Transverse colon (tissue), 4 donors: ENCODE results near the gene NOX3. TPM values are rescaled to one million over a fixed set of nuclear protein-coding genes. Genes with fewer than 3 reads are reported as not detected.
"Not testable (repeated sequence)": the region's sequence is repeated elsewhere in the genome, so short reads cannot be mapped to it uniquely, and the experiment has no call there.

Experiments used
- DNase-seq: peaks from one replicate; pipeline ENCODE4 v3.0.0-alpha.2; 2019
- H3K27ac ChIP-seq, 4 donors: fragments of 200-600 bp; sonication (generic); 2 replicates each; pipeline ENCODE4 v1.5.1; 2016 to 2018; ENCODE audit warnings: inconsistent platforms in 4 of 4
- H3K27me3 ChIP-seq: fragments of 200-600 bp; sonication (generic); 2 replicates; pipeline ENCODE4 v1.5.1; 2017; ENCODE audit warnings: inconsistent platforms
- H3K36me3 ChIP-seq, 4 donors: fragments of 200-600 bp; sonication (generic); 2 replicates each; pipeline ENCODE4 v1.5.1; 2017 to 2019; ENCODE audit warnings: inconsistent platforms in 4 of 4
- H3K4me1 ChIP-seq, 4 donors: fragments of 200-600 bp; sonication (generic); 2 replicates each; pipeline ENCODE4 v1.5.1; 2017 to 2020; ENCODE audit warnings: inconsistent platforms in 4 of 4
- H3K4me3 ChIP-seq, 4 donors: fragments of 200-600 bp; sonication (generic); 1 replicate in 1 of 4; 2 replicates in 3 of 4; pipeline versions ENCODE4 v1.5.1 to v1.6.1; 2017 to 2019; ENCODE audit warnings: inconsistent platforms in 4 of 4
- H3K9me3 ChIP-seq, 2 donors: fragments of 200-600 bp; sonication (generic); 2 replicates each; pipeline ENCODE4 v1.5.1; 2017 to 2019; ENCODE audit warnings: inconsistent platforms in 2 of 2
- CTCF ChIP-seq, 5 experiments: fragments of 200-600 bp in 3 of 5; fragments of 450-650 bp in 2 of 5; sonication (generic) in 3 of 5; IDR thresholded peaks; 1 replicate in 2 of 5; 2 replicates in 3 of 5; pipeline ENCODE4 v1.5.1; 2016 to 2017; ENCODE audit warnings: antibody characterized with exemption in 5 of 5, inconsistent platforms in 3 of 5, mild to moderate bottlenecking in 2 of 5, moderate library complexity in 1 of 5
- EP300 ChIP-seq: sonication (generic); formaldehyde crosslinking; IDR thresholded peaks from one replicate; pipeline ENCODE4 v1.6.1; 2017; ENCODE audit warnings: antibody characterized with exemption, low read depth
- POLR2A ChIP-seq: fragments of 450-650 bp; IDR thresholded peaks from one replicate; pipeline ENCODE4 v1.6.1; 2016; ENCODE audit warnings: antibody characterized with exemption, mild to moderate bottlenecking, moderate library complexity
- POLR2AphosphoS5 ChIP-seq, 3 donors: sonication (generic); formaldehyde crosslinking; IDR thresholded peaks; one replicate each; pipeline ENCODE4 v1.6.1; 2016; ENCODE audit warnings: antibody characterized with exemption in 3 of 3
- WGBS, 2 donors: methylation state at CpG; one replicate each; pipeline ENCODE4 v1.1.5; 2018; ENCODE audit warnings: low coverage in 1 of 2; 5-methylcytosine and 5-hydroxymethylcytosine counted together
- in situ Hi-C, 4 donors: fragments of 200-750 bp; cut with MboI; loops; one replicate each; pipeline versions ENCODE4 v1.15.0 to v1.15.1; 2017; ENCODE audit warnings: low sequenced_read_pairs in 3 of 4, low pct_ligation_motif_present in 1 of 4, low pct_unique_long_range_greater_than_20kb in 1 of 4
- intact Hi-C: fragments of 100-400 bp; cut with DNase I; formaldehyde crosslinking; loops from one replicate; pipeline ENCODE4 v1.15.1; 2023; ENCODE audit warnings: low total_unique reads
- total RNA-seq, 4 donors: library from RNA; depleted of rRNA; stranded (reverse); fragments of >200 nt; gene quantifications; one replicate each; pipeline ENCODE4 v1.1.0, GENCODE V29; 2016

NOX3 gene
- total RNA-seq, 4 donors from 2014 or later, result not detected

DNA sequence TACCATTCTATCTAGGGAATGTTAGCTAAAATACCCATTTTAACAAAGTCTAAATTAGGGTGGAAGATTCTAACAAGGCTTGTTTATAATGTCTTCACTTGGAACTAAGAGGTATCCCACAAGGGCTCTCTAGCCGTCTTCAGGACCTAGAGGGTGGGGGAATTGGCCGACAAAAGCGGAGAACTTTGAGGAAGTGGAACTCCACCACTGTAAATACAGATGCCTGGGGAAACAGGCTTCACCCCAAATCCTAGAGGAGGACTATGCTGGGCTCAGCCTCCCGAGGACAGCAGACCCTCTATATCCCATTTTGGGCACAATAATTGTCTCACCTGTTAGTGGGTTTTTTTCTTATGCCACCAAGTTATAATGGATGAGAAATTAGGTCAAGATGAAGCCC, 83.4 kb downstream of the NOX3 start:
- in situ Hi-C loops (no loop called here), intact Hi-C loops (no loop called here)
- no peaks in the 10 kb centered on the region for H3K9me3 ChIP-seq
- H3K27me3 ChIP-seq, result no peaks in the 10 kb centered on the region
- WGBS, 2 donors, result 56 to 82% methylated on average over 4 of the region's 4 CpGs
- H3K4me1 ChIP-seq, result no peaks in the 10 kb centered on the region
- DNase-seq, result no peak
- TF ChIP-seq POLR2A (no peak), EP300 (no peak), POLR2AphosphoS5 (IDR thresholded peaks at IDR 0.05) (no peak), CTCF (IDR thresholded peaks at IDR 0.05) (no peak)
- no peak overlapping the region for H3K27ac ChIP-seq
- no peaks in the 10 kb centered on the region for H3K36me3 ChIP-seq
- H3K4me3 ChIP-seq, result no peak overlapping the region

DNA sequence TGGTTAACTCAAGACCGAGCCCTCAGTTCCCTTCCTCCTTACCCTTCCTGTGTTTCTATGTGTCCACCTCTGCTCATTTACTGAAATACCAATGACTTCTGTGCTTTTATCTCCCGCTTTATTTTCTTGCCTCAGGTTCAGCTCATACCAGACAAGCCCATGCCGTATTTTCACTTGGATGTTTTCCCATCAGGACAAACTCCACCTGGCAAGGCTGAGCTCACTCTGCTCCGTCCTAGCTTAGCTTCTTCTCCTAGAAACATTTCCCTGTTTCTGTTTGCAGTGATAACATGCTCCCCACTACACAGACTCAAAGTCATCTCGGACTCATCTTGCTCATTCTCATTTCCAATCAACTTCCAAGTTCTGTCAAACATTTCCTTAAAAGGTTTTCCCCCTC, 84.4 kb downstream of the NOX3 start:
- DNase-seq, result no peak
- 45 to 60% methylated on average over 5 of the region's 5 CpGs for WGBS, 2 donors
- H3K36me3 ChIP-seq, result no peaks in the 10 kb centered on the region
- intact Hi-C loops (no loop called here), in situ Hi-C loops (no loop called here)
- no peaks in the 10 kb centered on the region for H3K4me1 ChIP-seq
- TF ChIP-seq POLR2AphosphoS5 (IDR thresholded peaks at IDR 0.05), result no peak
- TF ChIP-seq CTCF (IDR thresholded peaks at IDR 0.05), result no peak
- no peak for TF ChIP-seq POLR2A
- no peak for TF ChIP-seq EP300
- no peak overlapping the region for H3K27ac ChIP-seq
- H3K4me3 ChIP-seq, result no peak overlapping the region
- H3K9me3 ChIP-seq, result no peaks in the 10 kb centered on the region
- H3K27me3 ChIP-seq, result no peaks in the 10 kb centered on the region

- H3K27me3 ChIP-seq, result no peaks in the 10 kb centered on the region
- no peak for TF ChIP-seq CTCF (IDR thresholded peaks at IDR 0.05)
- no peak for TF ChIP-seq EP300
- TF ChIP-seq POLR2A, result no peak
- TF ChIP-seq POLR2AphosphoS5 (IDR thresholded peaks at IDR 0.05), result no peak
- DNase-seq, result no peak
- intact Hi-C loops (no loop called here), in situ Hi-C loops (no loop called here)
- no peak overlapping the region for H3K27ac ChIP-seq
- H3K4me3 ChIP-seq, result no peak overlapping the region
- no peaks in the 10 kb centered on the region for H3K36me3 ChIP-seq
- no peaks in the 10 kb centered on the region for H3K4me1 ChIP-seq
- no peaks in the 10 kb centered on the region for H3K9me3 ChIP-seq
- 84 to 89% methylated on average over 6 of the region's 6 CpGs for WGBS, 2 donors
Measured at GRCh38 chr6:155366325-155366724, 89.3 kb downstream of the NOX3 start.

- no peak for TF ChIP-seq POLR2AphosphoS5 (IDR thresholded peaks at IDR 0.05)
- TF ChIP-seq EP300, result no peak
- TF ChIP-seq CTCF (IDR thresholded peaks at IDR 0.05), result no peak
- no peak for TF ChIP-seq POLR2A
- intact Hi-C loops, result no loop called here
- 98 to 100% methylated on average over 3 of the region's 3 CpGs for WGBS, 2 donors
- in situ Hi-C loops, result no loop called here
- Histone ChIP-seq H3K4me3 (no peak overlapping the region), H3K4me1 (no peaks in the 10 kb centered on the region), H3K27me3 (no peaks in the 10 kb centered on the region), H3K27ac (no peak overlapping the region), H3K36me3 (no peaks in the 10 kb centered on the region), H3K9me3 (no peaks in the 10 kb centered on the region)
- no peak for DNase-seq
Measured at GRCh38 chr6:155364844-155365437, 90.7 kb downstream of the NOX3 start.

DNA sequence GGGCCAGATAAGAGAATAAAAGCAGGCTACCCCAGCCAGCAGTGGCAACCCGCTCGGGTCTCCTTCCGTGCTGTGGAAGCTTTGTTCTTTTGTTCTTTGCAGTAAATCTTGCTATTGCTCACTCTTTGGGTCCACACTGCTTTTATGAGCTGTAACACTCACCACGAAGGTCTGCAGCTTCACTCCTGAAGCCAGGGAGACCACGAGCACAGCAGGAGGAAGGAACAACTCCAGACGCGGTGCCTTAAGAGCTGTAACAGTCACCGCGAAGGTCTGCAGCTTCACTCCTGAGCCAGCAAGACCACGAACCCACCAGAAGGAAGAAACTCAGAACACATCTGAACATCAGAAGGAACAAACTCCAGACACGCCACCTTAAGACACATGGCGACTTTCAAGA, 91.6 kb downstream of the NOX3 start:
- DNase-seq, H3K4me1 ChIP-seq, H3K4me3 ChIP-seq, in situ Hi-C loops, H3K27me3 ChIP-seq, intact Hi-C loops, H3K9me3 ChIP-seq, H3K36me3 ChIP-seq, H3K27ac ChIP-seq: not testable (repeated sequence)
- WGBS, 2 donors, result 85 to 89% methylated on average over 2 to 12 of the region's 12 CpGs

DNA sequence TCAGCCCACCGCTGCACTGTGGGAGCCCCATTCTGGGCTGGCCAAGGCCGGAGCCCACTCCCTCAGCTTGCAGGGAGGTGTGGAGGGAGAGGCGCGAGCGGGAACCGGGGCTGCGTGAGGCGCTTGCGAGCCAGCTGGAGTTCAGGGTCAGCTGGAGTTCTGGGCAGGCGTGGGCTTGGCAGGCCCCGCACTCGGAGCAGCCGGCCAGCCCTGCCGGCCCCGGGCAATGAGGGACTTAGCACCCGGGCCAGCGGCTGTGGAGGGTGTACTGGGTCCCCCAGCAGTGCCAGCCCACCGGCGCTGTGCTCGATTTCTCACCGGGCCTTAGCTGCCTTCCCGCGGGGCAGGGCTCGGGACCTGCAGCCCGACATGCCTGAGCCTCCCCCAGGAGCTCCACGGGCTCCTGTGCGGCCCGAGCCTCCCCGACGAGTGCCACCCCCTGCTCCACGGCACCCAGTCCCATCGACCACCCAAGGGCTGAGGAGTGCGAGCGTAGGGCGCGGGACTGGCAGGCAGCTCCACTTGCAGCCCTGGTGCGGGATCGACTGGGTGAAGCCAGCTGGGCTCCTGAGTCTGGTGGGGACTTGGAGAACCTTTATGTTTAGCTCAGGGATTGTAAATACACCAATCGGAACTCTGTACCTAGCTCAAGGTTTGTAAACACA, 92.5 kb downstream of the NOX3 start:
- 96% methylated on average over 23 of the region's 39 CpGs; no CpG with 5 or more reads in 1 of the 2 donors for WGBS, 2 donors
- H3K27me3 ChIP-seq, intact Hi-C loops, DNase-seq, H3K4me3 ChIP-seq, H3K9me3 ChIP-seq, in situ Hi-C loops, H3K4me1 ChIP-seq, H3K36me3 ChIP-seq, H3K27ac ChIP-seq: not testable (repeated sequence)
